Fibroblast of skin of abdomen (primary cell): Measurements from ENCODE around the gene IFIT1B.
A peak's percentile ranks its signal among the peaks of the same experiment; 100 is the strongest.
"Not testable (repeated sequence)": the region's sequence is repeated elsewhere in the genome, so short reads cannot be mapped to it uniquely, and the experiment has no call there.

ENCODE experiments used
- DNase-seq: peaks from one replicate; pipeline ENCODE4 v3.0.0-alpha.2; 2013

IFIT1B gene

DNA sequence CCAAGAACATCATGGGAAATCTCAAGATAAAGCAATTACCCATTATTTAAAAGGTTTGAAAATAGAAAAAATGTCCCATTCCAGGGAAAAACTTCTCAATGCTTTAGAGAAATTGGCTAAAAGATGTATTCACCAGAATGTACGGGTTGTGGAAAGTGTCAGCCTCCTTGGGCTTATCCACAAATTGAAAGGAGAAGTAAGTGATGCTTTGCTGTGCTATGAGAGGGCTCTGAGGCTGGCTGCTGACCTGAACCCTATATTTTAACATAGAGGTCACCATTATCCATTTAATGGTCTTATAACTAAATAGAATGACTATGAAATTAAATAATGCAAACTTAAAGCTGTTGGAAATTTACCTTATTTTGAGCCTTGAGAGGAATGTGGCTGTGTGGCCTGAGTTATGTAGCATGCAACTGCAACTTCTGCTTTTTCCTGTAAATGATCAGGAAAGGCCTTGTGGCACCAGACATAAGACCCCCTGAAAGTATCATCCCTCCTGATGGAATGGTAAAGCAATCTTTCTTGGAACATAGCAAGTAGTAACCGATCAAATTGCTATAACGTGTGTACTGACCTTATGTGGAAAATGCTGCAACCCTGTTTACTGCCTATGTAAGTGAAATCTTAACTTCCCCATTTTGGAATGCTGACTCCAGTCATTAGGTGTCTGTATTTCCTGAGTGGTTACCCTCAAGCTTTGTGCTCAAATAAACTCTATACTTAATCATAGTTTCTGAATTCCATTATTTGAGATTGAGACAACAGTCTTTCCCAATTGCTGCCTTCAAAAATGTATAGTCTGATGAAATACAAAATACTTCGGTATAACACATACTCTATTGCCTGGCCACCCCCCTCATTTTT is 6.9 kb downstream of the IFIT1B start:
- peak; percentile 62 for DNase-seq

DNA sequence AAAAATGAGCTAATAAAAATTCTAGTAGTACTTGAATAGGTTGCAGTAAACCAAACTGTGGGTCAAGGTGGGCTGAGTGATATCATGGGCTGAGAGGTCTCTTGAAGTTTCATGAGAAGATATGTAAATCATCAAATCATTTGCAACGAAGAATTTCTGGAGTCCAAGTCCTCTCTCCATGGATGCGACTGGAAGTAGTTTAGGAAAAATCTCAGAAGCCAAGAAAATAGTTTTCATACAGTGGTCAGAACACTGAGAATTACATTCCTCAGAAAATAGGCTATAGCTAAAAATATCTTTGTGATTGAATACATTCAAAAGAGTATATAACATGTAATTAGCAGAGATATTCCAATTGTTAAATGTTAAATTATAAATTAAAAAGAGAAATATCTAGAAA is 10.9 kb downstream of the IFIT1B start:
- DNase-seq, result no peak

DNA sequence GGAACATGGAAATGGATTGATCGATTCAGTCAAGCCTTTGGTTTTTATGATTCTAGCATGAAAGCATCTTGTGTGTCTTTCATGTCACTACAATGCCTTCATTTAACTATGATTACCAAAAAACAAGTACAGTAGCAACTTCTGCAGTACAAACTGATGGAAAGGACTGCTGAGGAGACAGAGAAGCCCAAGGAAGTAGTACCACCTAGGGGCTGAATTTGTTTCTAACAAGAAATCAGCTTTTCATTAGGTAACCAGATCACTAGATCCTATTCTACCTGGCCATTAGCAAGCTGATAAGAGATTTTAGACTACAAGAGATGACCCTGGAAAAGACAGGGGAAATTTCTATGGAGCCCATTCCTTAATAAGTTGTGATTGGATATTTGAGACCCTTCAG is 11.4 kb downstream of the IFIT1B start:
- DNase-seq, result peak; percentile 44

DNA sequence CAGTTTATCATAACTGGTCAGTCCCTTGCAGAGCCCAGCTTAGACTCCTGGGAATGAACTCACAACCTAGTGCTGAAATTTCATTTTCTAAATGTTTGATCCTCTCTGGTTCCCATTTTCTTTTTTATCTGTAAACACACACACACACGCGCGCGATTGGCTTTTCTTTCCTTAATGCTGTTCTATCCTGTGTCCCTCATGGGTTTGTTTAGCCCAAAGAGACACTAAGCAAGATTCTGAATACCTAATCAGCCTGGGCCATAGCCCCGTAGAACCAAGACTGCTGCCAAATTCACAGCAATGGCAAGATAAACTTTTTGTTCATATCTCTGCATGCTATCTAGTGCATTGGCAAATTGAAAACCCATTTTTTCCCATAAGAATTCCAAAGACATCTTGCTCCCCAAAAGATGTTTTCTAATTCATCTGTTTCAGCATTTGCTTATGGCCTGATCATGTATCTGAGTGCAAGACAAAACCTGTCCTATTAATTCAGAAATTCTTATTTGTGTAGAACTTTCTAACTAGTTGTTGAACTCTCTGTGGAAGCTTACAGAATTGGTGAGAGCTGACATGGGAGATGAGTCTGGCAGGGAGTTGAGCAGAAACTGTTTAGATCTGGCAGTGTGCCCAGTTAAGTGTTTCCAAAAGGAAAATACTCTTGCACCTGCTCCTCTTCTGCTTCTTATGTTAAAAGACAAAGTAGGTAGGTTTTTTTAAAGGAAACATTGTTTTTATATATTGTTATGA is 12.8 kb downstream of the IFIT1B start:
- DNase-seq, result no peak

DNA sequence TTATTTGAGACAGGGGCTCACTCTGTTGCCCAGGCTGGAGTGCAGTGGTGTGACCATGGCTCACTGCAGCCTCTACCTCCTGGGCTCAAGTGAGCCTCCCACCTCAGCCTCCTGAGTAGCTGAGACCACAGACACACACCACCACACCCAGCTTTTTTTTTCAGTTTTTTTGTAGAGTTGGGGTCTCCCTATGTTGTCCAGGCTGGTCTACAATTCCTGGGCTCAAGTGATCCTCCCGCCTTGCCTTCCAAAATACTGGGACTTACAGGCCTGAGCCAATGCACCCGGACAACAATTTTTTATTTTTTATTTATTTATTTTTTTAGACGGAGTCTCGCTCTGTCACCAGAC is 13.3 kb downstream of the IFIT1B start:
- DNase-seq, result not testable (repeated sequence)

DNA sequence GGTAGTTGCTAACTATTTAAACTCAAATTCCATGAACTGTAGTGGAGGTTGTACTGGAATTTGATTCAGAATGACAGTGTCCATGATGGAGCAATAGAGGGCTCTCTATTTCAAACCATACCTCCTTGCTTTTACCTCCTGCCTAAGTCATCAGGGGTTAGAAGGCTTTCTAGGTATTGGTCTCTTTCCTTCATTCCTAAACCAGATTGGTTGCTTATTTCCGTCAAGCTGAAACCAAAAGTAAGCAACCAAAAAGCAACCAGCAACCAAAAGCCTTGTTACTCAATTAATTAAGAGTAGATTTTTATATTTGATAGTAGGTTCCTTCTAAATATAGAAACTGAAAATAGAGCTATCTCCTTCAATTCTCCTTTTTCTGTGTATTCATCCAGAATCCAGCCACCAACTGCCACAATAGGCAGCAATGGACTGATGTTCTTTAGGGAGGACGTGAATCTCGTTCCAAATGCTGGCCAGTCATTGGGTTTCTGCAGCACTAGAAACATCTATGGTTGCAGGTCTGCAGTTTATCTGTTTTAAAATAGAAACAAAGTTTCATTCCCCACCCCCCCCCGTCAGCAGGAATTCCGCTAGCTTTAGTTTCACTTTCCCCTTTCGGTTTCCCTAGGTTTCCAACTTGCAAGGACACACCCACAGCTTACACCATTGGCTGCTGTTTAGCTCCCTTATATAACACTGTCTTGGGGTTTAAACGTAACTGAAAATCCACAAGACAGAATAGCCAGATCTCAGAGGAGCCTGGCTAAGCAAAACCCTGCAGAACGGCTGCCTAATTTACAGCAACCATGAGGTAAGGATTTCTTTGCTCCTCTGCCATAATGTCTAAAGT is 14.3 kb downstream of the IFIT1B start, which contains the start of gene IFIT1:
Gene IFIT1, plus strand, starts transcription at position 717 of the 850 bp plus-strand sequence. Its CDS starts 90 bp downstream, at position 807.
- peak; percentile 88 for DNase-seq

DNA sequence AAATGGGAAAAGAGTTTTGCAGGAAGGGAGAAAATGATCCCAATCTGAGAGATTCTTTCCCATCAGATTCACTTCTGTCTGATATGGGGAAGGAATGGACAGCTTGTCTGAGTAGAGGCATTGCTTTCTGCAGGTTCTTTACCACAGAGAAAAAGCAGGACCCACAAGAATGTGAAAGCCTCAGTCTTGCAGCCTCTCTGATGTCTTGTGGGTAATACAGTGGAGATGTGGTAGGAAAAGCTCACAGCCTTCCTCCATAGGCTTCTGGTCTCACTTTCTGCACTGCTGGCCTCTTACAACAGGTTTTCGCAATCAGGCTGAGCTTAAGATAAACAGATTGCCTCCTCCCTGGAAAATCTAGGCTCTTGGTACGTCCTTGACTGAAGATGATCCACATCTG is 15.1 kb downstream of the IFIT1B start:
- DNase-seq, result peak; percentile 85

DNA sequence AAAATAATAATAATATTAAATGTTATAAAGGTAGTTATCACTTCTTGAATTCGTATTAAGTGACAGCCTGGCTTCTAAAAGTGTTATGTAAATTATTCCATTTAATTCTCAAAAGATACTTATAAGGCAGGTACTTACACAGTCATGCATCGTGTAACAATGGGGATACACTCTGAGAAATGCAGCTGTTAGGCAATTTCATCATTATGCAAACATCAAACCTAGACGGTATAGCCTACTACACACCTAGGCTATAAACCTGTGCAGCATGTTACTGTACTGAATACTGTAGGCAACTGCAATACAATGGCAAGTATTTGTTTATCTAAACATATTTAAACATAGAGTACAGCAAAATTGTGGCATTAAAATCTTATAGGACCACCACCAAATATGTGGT is 16.0 kb downstream of the IFIT1B start:
- DNase-seq, result no peak

DNA sequence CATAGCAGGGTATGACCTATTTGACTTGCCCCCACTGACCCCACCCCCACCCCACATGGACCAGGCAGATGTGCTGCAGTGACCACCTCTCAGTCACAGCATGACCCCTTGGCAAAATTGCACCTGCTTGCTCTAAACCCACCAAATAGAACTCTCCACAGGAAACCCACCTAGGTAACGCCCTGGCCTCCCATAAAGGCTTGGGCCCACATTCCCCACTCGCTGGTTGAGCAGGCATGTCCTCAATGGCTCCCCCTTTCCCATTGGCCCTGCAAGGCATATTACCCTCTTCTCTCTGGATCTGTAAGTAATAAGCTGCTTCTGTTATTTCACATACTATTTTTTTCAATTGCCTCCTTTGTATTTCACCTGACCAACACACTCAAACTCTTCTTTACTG is 17.3 kb downstream of the IFIT1B start:
- DNase-seq, result no peak

DNA sequence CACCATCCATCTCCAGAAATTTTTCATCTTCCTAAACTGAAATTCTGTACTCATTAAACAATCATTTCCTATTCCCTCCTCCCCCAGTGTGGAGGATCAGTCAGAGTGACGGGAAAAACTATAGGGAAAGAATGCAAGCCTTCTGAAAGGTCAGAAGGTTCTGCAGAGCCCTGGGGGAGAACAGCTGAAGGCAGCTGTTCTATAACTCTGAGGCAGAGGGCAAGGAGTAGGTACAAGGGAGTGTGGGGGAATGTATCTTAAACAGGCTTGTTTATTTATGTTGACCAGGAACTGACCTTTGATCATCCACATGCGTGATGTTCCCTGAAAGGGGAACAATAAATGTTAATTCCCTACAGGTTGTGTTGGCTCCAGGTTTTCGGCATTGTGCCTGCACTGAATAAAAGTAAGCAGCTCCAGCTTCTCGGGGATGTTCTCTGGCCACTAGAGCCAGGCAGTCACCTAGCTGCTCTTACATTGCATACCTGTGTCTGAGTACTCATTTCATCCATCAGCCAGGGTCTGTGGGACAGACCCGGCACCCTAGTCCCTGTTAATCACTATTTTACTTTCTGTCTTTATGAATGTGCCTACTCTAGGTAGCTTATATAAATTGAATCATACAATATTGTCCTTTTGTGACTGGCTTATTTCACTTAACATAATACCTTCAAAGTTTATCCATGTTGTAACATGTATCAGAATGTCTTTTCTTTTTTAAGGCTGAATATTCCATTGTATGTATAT is 20.3 kb downstream of the IFIT1B start:
- peak; percentile 52 for DNase-seq

DNA sequence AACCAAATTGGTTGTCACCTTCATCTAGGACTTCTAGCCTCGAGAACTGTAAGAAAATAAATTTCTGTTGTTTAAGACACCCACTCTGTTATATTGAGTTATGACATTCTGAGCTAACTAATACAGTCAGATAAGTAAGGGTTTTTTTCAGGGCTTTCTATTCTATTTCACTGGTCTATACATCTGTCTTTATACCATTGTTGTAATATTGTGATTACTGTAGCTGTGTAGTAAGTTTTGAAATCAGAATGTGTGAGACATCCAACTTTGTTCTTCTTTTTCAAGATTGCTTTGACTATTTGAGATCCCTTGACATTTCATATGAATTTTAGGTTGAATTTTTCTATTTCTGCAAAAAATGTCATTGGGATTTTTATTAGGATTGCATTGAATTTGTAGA is 22.1 kb downstream of the IFIT1B start:
- DNase-seq, result no peak

DNA sequence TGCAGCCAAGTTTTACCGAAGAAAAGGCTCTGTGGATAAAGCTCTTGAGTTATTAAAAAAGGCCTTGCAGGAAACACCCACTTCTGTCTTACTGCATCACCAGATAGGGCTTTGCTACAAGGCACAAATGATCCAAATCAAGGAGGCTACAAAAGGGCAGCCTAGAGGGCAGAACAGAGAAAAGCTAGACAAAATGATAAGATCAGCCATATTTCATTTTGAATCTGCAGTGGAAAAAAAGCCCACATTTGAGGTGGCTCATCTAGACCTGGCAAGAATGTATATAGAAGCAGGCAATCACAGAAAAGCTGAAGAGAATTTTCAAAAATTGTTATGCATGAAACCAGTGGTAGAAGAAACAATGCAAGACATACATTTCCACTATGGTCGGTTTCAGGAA is 25.2 kb downstream of the IFIT1B start:
- no peak for DNase-seq

DNA sequence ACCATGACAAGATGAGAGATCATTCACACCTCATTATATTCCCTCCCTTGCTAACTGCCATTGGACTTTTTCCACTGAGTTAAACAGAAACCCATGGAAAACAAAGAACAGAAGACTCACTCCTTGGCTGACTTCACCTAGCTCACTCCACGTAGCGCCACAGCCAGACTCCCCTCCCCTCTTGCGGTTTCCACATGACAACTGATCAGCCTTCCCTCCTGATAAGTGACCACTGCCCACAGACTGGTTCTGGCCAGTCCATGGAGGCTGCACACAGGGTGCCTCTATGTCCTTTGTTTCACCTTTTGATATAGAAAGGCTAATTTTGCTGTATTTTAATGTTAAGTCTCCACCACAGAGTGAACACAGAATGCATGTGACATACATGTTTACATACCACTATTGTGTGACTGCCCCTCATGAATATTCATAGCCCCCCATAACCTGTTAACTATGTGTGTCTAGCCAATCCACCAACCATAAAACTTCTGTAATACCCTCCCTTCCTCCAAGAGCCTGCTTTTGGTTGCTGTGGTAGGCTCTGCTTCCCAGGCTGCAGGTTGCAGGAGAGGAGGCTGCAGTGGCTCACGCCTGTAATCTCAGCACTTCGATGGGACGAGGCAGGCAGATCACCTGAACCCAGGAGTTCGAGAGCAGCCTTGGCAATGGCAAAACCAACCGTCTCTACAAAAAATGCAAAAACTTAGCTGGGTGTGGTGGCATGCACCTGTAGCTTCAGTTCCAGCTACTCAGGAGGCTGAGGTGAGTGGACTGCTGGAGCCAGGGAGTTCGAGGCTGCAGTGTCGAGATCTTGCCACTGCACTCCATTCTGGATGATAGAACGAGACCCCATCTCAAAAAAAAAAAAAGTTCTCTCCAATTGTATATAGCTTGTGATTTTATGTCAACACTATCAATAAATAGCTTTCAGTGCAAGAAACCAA is 26.5 kb downstream of the IFIT1B start:
- no peak for DNase-seq

DNA sequence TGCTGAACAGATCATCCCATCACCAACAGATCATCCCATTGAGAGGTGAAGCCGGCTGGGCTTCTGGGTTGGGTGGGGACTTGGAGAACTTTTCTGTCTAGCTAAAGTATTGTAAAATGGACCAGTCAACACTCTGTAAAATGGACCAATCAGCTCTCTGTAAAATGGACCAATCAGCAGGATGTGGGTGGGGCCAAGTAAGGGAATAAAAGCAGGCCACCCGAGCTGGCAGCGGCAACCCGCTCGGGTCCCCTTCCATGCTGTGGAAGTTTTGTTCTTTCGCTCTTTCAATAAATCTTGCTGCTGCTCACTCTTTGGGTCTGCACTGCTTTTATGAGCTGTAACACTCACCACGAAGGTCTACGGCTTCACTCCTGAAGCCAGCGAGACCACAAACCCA is 28.3 kb downstream of the IFIT1B start:
- DNase-seq, result not testable (repeated sequence)

DNA sequence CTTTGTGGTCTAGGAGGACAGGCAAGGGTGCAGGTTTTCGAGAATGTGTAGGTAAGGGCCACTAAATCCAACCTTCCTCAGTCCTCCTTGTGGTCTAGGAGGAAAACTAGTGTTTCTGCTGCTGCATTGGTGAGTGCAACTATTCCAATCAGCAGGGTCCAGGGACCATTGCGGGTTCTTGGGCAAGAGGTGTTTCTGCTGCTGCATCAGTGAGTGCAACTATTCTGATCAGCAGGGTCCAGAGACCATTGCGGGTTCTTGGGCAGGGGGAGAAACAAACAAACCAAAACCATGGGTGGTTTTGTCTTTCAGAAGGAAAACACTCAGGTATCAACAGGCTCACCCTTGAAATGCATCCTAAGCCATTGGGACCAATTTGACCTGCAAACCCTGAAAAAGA is 29.9 kb downstream of the IFIT1B start:
- DNase-seq, result not testable (repeated sequence)

DNA sequence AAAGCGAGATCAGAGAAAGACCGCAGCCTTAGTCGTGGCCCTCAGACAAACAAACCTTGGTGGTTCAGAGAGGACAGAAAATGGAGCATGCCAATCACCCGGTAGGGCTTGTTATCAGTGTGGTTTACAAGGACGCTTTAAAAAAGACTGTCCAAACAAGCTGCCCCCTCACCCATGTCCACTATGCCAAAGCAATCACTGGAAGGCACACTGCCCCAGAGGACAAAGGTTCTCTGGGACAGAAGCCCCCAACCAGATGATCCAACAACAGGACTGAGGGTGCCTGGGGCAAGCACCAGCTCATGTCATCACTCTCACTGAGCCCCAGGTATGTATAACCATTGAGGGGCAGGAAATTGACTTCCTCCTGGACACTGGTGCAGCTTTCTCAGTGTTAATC is 31.4 kb downstream of the IFIT1B start:
- DNase-seq, result not testable (repeated sequence)

DNA sequence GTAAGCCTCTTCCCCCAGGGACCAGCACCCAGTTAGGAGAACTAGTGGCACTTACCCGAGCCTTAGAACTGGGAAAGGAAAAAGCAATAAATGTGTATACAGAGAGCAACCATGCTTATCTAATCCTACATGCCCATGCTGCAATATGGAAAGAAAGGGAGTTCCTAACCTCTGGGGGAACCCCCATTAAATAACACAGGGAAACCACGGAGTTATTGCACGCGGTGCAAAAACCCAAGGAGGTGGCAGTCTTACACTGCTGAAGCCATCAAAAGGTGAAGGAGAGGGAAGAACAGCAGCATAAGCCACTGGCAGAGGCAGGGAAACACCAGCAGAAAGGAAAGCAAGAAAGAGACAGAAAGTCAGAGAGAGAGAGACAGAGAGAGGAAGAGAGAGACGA is 32.7 kb downstream of the IFIT1B start:
- not testable (repeated sequence) for DNase-seq

DNA sequence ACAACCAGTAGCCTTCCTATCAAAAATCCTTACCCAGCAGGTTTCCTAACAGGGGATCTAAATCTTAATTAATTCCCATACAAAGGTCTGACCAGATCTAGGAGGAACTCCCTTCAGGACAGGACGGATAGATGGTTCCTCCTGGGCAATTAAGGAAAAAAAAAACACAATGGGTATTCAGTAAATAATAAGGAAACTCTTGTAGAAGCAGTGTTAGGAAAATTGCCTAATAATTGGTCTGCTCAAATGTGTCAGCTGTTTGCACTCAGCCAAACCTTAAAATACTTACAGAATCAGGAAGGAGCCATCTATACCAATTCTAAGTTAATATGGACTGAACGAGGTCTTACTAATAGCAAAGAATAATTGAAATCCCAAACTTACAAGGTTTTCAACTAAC is 33.3 kb downstream of the IFIT1B start:
- DNase-seq, result not testable (repeated sequence)

DNA sequence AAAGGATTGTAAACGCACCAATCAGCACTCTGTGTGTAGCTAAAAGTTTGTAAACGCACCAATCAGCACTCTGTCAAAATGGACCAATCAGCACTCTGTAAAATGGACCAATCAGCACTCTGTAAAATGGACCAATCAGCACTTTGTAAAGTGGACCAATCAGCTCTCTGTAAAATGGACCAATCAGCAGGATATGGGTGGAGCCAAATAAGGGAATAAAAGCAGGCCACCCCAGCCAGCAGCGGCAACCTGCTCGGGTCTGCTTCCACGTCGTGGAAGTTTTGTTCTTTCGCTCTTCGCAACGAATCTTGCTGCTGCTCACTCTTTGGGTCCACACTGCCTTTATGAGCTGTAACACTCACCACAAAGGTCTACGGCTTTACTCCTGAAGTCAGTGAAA is 34.4 kb downstream of the IFIT1B start:
- not testable (repeated sequence) for DNase-seq

DNA sequence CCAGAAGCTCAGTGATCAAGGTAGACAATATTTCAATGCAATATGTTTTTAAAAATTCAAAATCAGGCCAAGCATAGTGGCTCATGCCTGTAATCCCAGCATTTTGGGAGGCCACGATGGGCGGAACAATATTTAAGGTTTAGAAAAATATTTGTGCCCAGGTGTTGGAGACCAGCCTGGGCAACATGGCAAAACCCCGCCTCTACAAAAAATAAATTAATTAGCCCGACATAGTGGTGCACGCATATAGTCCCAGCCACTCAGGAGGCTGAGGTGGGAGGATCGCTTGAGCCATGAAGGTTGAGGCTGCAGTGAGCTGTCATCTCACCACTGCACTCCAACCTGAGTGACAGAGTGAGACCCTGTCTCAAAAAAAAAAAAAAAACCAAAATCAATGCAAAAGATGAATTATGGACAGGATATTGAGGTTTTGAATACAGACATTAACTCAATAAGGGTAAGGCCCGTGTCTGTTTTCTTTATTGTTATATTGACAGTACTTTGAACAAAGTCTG is 35.6 kb downstream of the IFIT1B start:
- no peak for DNase-seq
